ENCODE data around the gene TNNC1. TPM values are rescaled to one million over a fixed set of nuclear protein-coding genes. Genes with fewer than 3 reads are reported as not detected.

Gene TNNC1
- total and polyA plus RNA-seq, 2 of the 13 experiments (the other 11 are each of a cell fraction or from before 2014, with no cell fraction given), result 11.8 to 36.4 TPM

- TF ChIP-seq ZNF83 (CRISPR knock-in tag; IDR thresholded peaks at IDR 0.05; ENCODE audit: borderline replicate concordance) (no peak), IRF2 (CRISPR knock-in tag; IDR thresholded peaks at IDR 0.05) (0 out of 2 replicates have a peak, but pooled peaks have one; percentile 30), ZNF891 (CRISPR knock-in tag; IDR thresholded peaks at IDR 0.05) (no peak), ZSCAN31 (CRISPR knock-in tag; IDR thresholded peaks at IDR 0.05; ENCODE audit: low read depth) (peak; percentile 41; the same call in 1 of the 2 replicates), SNAPC2 (CRISPR knock-in tag; IDR thresholded peaks at IDR 0.05) (no peak), ZNF775 (CRISPR knock-in tag; IDR thresholded peaks at IDR 0.05; ENCODE audit: borderline replicate concordance) (no peak), HOXA9 (CRISPR knock-in tag; IDR thresholded peaks at IDR 0.05; ENCODE audit: borderline replicate concordance) (no peak), FOXJ3 (CRISPR knock-in tag; IDR thresholded peaks at IDR 0.05; ENCODE audit: borderline replicate concordance) (no peak), CBX1 (IDR thresholded peaks at IDR 0.05; ENCODE audit: low read depth) (no peak), PHF20 (CRISPR knock-in tag; IDR thresholded peaks at IDR 0.05) (no peak), ZMYM3 (CRISPR knock-in tag; IDR thresholded peaks at IDR 0.05) (no peak), CBFB (CRISPR knock-in tag; IDR thresholded peaks at IDR 0.05) (no peak), RFX1 (IDR thresholded peaks at IDR 0.05) (no peak), ZBTB7B (CRISPR knock-in tag; IDR thresholded peaks at IDR 0.05) (peak; percentile 66; the same call in 1 of the 2 replicates), NFRKB (IDR thresholded peaks at IDR 0.05) (no peak), TEF (CRISPR knock-in tag; IDR thresholded peaks at IDR 0.05) (no peak), SMAD1 (CRISPR knock-in tag; IDR thresholded peaks at IDR 0.05; ENCODE audit: borderline replicate concordance, low read depth) (no peak), ZNF12 (CRISPR knock-in tag; IDR thresholded peaks at IDR 0.05) (no peak), ZMYM4 (CRISPR knock-in tag; IDR thresholded peaks at IDR 0.05) (no peak), ZNF382 (CRISPR knock-in tag; IDR thresholded peaks at IDR 0.05; ENCODE audit: borderline replicate concordance) (no peak), STAT5B (CRISPR knock-in tag; IDR thresholded peaks at IDR 0.05) (no peak)
- TF ChIP-seq, protein P1, sequence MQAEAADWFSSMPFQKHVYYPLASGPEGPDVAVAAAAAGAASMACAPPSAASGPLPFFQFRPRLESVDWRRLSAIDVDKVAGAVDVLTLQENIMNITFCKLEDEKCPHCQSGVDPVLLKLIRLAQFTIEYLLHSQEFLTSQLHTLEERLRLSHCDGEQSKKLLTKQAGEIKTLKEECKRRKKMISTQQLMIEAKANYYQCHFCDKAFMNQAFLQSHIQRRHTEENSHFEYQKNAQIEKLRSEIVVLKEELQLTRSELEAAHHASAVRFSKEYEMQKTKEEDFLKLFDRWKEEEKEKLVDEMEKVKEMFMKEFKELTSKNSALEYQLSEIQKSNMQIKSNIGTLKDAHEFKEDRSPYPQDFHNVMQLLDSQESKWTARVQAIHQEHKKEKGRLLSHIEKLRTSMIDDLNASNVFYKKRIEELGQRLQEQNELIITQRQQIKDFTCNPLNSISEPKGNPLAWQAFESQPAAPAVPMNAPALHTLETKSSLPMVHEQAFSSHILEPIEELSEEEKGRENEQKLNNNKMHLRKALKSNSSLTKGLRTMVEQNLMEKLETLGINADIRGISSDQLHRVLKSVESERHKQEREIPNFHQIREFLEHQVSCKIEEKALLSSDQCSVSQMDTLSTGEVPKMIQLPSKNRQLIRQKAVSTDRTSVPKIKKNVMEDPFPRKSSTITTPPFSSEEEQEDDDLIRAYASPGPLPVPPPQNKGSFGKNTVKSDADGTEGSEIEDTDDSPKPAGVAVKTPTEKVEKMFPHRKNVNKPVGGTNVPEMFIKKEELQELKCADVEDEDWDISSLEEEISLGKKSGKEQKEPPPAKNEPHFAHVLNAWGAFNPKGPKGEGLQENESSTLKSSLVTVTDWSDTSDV (CRISPR knock-in tag; IDR thresholded peaks at IDR 0.05), result no peak
- TF ChIP-seq, protein P2, sequence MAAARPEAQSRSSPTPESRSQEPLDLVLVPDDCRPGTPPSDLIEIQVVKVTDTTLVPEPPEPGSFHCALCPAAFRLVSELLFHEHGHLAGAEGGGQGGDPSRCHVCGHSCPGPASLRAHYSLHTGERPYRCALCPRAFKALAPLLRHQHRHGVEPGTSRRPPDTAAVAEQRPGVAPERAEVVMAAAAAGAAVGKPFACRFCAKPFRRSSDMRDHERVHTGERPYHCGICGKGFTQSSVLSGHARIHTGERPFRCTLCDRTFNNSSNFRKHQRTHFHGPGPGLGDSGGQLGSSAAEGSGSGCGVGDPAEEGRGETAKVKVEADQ (CRISPR knock-in tag; IDR thresholded peaks at IDR 0.05; ENCODE audit: borderline replicate concordance), result no peak
- TF ChIP-seq, protein P3, sequence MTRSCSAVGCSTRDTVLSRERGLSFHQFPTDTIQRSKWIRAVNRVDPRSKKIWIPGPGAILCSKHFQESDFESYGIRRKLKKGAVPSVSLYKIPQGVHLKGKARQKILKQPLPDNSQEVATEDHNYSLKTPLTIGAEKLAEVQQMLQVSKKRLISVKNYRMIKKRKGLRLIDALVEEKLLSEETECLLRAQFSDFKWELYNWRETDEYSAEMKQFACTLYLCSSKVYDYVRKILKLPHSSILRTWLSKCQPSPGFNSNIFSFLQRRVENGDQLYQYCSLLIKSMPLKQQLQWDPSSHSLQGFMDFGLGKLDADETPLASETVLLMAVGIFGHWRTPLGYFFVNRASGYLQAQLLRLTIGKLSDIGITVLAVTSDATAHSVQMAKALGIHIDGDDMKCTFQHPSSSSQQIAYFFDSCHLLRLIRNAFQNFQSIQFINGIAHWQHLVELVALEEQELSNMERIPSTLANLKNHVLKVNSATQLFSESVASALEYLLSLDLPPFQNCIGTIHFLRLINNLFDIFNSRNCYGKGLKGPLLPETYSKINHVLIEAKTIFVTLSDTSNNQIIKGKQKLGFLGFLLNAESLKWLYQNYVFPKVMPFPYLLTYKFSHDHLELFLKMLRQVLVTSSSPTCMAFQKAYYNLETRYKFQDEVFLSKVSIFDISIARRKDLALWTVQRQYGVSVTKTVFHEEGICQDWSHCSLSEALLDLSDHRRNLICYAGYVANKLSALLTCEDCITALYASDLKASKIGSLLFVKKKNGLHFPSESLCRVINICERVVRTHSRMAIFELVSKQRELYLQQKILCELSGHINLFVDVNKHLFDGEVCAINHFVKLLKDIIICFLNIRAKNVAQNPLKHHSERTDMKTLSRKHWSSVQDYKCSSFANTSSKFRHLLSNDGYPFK (CRISPR knock-in tag; IDR thresholded peaks at IDR 0.05; ENCODE audit: borderline replicate concordance), result no peak
Observed at GRCh38 chr3:52446631-52447511, 7.0 kb downstream of the TNNC1 start (continued).

Measured in HepG2 (cell line).